Renal cortical epithelial cell (primary cell): ENCODE data around the gene EOLA1. TPM values are rescaled to one million over a fixed set of nuclear protein-coding genes. Genes with fewer than 3 reads are reported as not detected.

Experiments
- total RNA-seq: library from RNA; depleted of rRNA; stranded (reverse); fragments of >200 nt; gene quantifications from 2 replicates; pipeline ENCODE4 v1.2.3, GENCODE V29; 2014

EOLA1 gene
- total RNA-seq, 1 donor from 2014 or later, result 15.6 TPM

Other genes with a start within 250 kb of the EOLA1 start
- 25.4 and 56.8 TPM in 2 replicates for gene IDS, start 35.7 kb upstream of the EOLA1 start, total RNA-seq
- not detected in 2 replicates for gene HSFX3, start 8.9 kb downstream of the EOLA1 start, total RNA-seq
- not detected in 2 replicates for gene MAGEA9B, start 46.4 kb downstream of the EOLA1 start, total RNA-seq
- not detected in 2 replicates for gene HSFX2, start 54.3 kb downstream of the EOLA1 start, total RNA-seq
- gene TMEM185A, start 90.8 kb downstream of the EOLA1 start, total RNA-seq, result 25.7 and 31.7 TPM in 2 replicates
- gene MAGEA11, start 171.0 kb downstream of the EOLA1 start, total RNA-seq, result not detected in 2 replicates
- 0.35 and 2.2 TPM in 2 replicates for gene HSFX1, start 233.1 kb downstream of the EOLA1 start, total RNA-seq
- not detected in 2 replicates for gene MAGEA9, start 240.9 kb downstream of the EOLA1 start, total RNA-seq